ENCODE results near the gene SCML1. TPM values are rescaled to one million over a fixed set of nuclear protein-coding genes. Genes with fewer than 3 reads are reported as not detected.

SCML1 gene
- total RNA-seq, 1 donor = 12.5 TPM

DNA sequence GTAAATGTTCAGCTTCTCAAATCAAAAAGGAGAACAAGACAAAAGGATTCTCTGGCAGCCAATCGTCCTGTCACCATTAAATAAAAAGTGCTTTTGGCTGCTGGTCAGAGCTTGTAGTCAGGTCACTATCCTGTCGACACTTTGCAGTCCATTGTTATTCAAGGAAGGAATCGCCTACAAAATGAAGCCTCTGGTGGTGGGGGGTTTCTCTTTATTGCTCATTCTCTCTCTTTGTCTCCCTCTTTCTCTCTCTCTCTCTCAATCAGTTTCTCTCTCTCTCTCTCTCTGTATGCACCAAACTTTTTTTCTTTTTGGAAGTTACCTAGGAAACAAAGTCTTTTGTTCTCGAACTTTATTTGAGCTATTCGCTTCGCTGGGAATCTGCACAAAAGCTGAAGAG, 17.6 kb upstream of the SCML1 start:
- TF ChIP-seq, protein P1, sequence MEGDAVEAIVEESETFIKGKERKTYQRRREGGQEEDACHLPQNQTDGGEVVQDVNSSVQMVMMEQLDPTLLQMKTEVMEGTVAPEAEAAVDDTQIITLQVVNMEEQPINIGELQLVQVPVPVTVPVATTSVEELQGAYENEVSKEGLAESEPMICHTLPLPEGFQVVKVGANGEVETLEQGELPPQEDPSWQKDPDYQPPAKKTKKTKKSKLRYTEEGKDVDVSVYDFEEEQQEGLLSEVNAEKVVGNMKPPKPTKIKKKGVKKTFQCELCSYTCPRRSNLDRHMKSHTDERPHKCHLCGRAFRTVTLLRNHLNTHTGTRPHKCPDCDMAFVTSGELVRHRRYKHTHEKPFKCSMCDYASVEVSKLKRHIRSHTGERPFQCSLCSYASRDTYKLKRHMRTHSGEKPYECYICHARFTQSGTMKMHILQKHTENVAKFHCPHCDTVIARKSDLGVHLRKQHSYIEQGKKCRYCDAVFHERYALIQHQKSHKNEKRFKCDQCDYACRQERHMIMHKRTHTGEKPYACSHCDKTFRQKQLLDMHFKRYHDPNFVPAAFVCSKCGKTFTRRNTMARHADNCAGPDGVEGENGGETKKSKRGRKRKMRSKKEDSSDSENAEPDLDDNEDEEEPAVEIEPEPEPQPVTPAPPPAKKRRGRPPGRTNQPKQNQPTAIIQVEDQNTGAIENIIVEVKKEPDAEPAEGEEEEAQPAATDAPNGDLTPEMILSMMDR (IDR thresholded peaks at IDR 0.05; ENCODE audit: insufficient read depth, low read depth, low read length) = no peak
- no peak for DNase-seq (ENCODE audit: low read depth)
- no peak overlapping the region for H3K4me3 ChIP-seq (ENCODE audit: low read depth, low read length)

DNA sequence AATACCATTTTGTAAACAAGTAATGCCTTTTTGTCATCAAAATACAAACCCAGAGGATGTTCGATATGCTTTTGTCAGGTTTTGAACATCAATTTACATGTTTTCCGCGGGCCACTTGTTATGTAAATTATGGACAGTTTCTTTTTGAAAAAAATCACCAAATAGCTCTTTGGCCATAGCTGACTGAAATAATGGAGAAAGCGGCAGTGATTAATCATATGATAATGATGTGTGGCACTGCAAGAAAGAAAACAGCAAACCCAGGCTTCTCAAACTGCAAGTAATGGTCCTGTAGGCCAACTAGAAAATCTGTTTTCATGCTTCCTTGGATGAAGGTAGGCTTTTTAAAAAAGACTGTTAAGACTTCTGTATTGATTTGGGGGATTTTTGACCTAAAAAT, 15.6 kb upstream of the SCML1 start:
- no peak for DNase-seq (ENCODE audit: low read depth)
- TF ChIP-seq, protein P1 (IDR thresholded peaks at IDR 0.05; ENCODE audit: insufficient read depth, low read depth, low read length) = no peak
- H3K4me3 ChIP-seq (ENCODE audit: low read depth, low read length) = no peak overlapping the region

DNA sequence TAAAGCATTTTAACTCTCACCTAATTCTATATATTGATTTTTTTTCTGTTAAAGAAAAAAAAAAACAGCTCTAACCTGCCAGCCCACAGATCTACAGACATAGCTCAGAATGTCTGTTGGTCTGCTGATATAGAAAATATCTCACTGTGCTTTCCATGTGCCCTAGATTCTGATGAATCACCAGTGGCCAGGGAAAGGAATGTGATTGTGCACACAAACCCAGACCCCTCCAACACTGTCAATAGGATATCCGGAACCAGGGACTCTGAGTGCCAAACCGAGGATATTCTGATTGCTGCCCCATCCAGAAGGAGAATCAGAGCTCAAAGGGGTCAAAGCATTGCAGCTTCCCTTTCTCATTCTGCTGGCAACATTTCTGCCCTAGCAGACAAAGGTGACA, 12.1 kb upstream of the SCML1 start:
- H3K4me3 ChIP-seq (ENCODE audit: low read depth, low read length) = no peak overlapping the region
- DNase-seq (ENCODE audit: low read depth) = no peak
- TF ChIP-seq, protein P1 (IDR thresholded peaks at IDR 0.05; ENCODE audit: insufficient read depth, low read depth, low read length) = no peak

DNA sequence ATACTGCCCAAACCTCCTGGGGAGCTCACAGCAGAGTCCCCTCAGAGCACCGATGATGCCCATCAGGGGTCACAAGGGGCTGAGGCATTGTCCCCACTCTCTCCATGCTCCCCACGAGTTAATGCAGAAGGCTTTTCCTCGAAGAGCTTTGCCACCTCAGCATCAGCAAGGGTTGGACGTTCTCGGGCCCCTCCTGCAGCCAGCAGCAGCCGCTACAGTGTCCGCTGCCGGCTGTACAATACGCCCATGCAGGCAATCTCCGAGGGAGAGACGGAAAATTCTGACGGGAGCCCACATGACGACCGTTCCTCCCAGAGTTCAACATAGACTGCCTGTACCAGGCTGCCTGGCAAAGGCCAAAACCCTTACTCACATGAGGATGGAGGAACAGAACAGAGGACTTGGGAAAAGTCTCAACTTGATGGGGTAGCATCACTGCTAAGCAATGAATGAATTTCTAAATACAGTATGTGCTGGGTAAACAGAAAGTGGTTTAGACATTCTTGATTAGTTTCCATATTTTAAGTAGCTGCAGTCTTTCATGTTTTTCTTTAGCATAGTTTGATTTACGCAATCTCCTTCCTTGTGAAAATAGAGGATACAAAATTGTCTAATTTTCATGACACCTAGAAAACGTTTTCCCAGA, 5.0 kb upstream of the SCML1 start:
- TF ChIP-seq, protein P1 (IDR thresholded peaks at IDR 0.05; ENCODE audit: insufficient read depth, low read depth, low read length) = no peak
- H3K4me3 ChIP-seq (ENCODE audit: low read depth, low read length) = no peak overlapping the region
- peak; percentile 17 for DNase-seq (ENCODE audit: low read depth)

DNA sequence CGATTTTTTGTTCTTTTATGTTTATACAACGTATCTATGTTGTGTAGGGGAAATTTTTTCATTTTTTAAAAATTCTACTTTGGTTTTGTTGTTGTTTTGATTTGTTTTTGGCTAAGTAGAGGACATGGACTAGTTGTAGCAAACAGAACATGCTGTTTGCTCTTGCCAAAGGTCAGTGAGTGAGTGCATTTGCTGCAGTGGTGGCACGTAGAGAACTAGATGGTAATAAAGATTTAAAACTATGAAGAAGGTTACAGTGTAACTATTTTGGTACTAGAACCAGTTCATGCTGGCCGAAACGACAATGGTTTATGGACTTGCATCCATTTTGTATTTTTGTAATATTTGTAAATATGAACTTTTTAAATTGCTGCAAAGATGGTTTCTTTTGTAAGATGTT, 1.9 kb upstream of the SCML1 start:
- H3K4me3 ChIP-seq (ENCODE audit: low read depth, low read length) = no peak overlapping the region
- TF ChIP-seq, protein P1 (IDR thresholded peaks at IDR 0.05; ENCODE audit: insufficient read depth, low read depth, low read length) = no peak
- DNase-seq (ENCODE audit: low read depth) = peak; percentile 12

DNA sequence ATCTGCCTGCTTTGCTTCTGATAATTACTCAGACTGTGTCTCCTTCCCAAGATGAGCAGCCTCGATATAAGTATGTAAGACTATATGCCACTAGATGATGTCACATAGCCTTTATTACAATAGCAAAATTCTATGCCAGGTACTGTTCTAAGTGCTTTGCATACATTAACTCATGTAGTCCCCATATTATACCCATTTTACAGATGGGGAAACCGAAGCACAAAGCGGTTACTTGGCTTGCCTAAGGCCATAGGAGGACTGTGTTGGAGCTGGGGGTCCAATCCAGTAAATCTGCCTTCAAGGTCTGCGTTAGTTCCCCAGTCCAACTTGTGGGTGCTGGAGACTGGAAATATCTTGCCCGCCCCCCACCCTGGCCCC, 826 bp upstream of the SCML1 start:
- H3K4me3 ChIP-seq (ENCODE audit: low read depth, low read length) = peak overlapping the region; percentile 57
- TF ChIP-seq, protein P1 (IDR thresholded peaks at IDR 0.05; ENCODE audit: insufficient read depth, low read depth, low read length) = no peak
- DNase-seq (ENCODE audit: low read depth) = no peak

DNA sequence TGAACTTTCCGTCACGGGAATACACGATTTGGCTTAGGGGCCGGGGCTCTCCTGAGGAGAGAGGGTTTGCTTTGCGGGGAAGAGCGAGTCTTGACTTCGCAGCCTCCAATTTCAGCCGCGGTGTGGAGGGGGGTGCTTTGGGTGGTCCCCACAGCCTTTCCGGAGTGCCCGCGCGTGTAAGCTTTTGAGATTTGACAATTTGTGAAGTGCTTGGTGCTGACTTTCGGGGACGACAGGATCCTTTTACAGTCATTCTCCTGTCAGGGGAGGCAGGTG, 355 bp downstream of the SCML1 start:
- TF ChIP-seq, protein P1 (IDR thresholded peaks at IDR 0.05; ENCODE audit: insufficient read depth, low read depth, low read length) = no peak
- no peak for DNase-seq (ENCODE audit: low read depth)

More for the DNA sequence above, 355 bp downstream of the SCML1 start:
- peak overlapping the region; percentile 77 for H3K4me3 ChIP-seq (ENCODE audit: low read depth, low read length)
